AG04450 (cell line): ENCODE data around the gene TMEM95. TPM values are rescaled to one million over a fixed set of nuclear protein-coding genes. Genes with fewer than 3 reads are reported as not detected.
A peak's percentile ranks its signal among the peaks of the same experiment; 100 is the strongest.

Experiments
- CTCF ChIA-PET: fragments of 300-600, 350-600 bp; formaldehyde crosslinking; extraction: SDS; loops from one replicate; lab custom pipeline; 2022; ENCODE audit warnings: antibody characterized with exemption, inconsistent platforms; lab: Charles Lee
- POLR2A ChIA-PET: fragments of 350-600 bp; formaldehyde crosslinking; extraction: SDS; loops from one replicate; lab custom pipeline; 2021; ENCODE audit warnings: antibody characterized with exemption, inconsistent platforms; lab: Yijun Ruan, JAX
- DNase-seq: peaks from one replicate; pipeline ENCODE4 v3.0.0-alpha.2; 2011; ENCODE audit warnings: low read depth, low spot score
- H3K27ac ChIP-seq: one replicate; pipeline ENCODE4 v1.5.1; 2012; ENCODE audit warnings: low read depth, low read length, control low read depth
- H3K27me3 ChIP-seq: one replicate; pipeline ENCODE4 v1.6.0; 2012; ENCODE audit warnings: low read length; ENCODE audit not compliant: control insufficient read depth, insufficient read depth
- H3K4me3 ChIP-seq: 2 replicates; pipeline ENCODE4 v1.5.1; 2011; ENCODE audit warnings: mild to moderate bottlenecking, low read depth, low read length, control low read depth
- H3K9me3 ChIP-seq: 2 replicates; pipeline ENCODE4 v1.5.1; 2012; ENCODE audit warnings: low read length; ENCODE audit not compliant: control insufficient read depth, insufficient read depth
- CTCF ChIP-seq: IDR thresholded peaks from 2 replicates; pipeline ENCODE4 v1.5.1; 2011; ENCODE audit warnings: low read depth, low read length, control low read depth, inconsistent platforms
- polyA plus RNA-seq: library from polyadenylated mRNA; depleted of rRNA; stranded (reverse); fragments of >200 nt; gene quantifications from 2 replicates; pipeline ENCODE4 v1.2.3, GENCODE V29; 2011

The TMEM95 gene
- polyA plus RNA-seq, 1 experiment, result not detected

- POLR2A ChIA-PET, result interaction anchor here (0.6 to 1.5 kb wide), 2 partner anchors 75 to 1753 kb away, joined by 3 read pairs; partner anchors contain the start of gene DVL2
- no peak for DNase-seq
- peak overlapping the region; percentile 17 for H3K4me3 ChIP-seq
- CTCF ChIA-PET, result interaction anchor here (0.9 to 1.8 kb wide), 2 partner anchors 14 to 15 kb away, joined by 3 to 5 read pairs; no protein-coding TSS in a partner anchor
- H3K27ac ChIP-seq, result no peak overlapping the region
- H3K9me3 ChIP-seq, result peaks cover 4% of the 10 kb centered on the region; the same call in 1 of the 2 replicates
- no peak for TF ChIP-seq CTCF
- no peaks in the 10 kb centered on the region for H3K27me3 ChIP-seq
Measured at GRCh38 chr17:7309628-7310027, 45.3 kb upstream of the TMEM95 start.

GRCh38 chr17:7311110-7311705 lies 43.7 kb upstream of the TMEM95 start:
- H3K27ac ChIP-seq, result no peak overlapping the region
- H3K9me3 ChIP-seq, result peaks cover 6% of the 10 kb centered on the region; the same call in 1 of the 2 replicates
- POLR2A ChIA-PET, result interaction anchor here (0.6 kb wide), 1 partner anchor 50 kb away, joined by 4 read pairs; no protein-coding TSS in a partner anchor
- DNase-seq, result no peak
- no peak for TF ChIP-seq CTCF
- no peaks in the 10 kb centered on the region for H3K27me3 ChIP-seq
- H3K4me3 ChIP-seq, result no peak overlapping the region
- CTCF ChIA-PET, result interaction anchor here (1.6 kb wide), 1 partner anchor 14 kb away, joined by 4 read pairs; no protein-coding TSS in a partner anchor

- TF ChIP-seq CTCF, result no peak
- ChIA-PET CTCF (interaction anchor here (0.6 to 2.1 kb wide), 4 partner anchors 11 to 248 kb away, joined by 3 to 8 read pairs (median 4); no protein-coding TSS in a partner anchor), POLR2A (interaction anchor here (1.6 to 3.6 kb wide), 2 partner anchors 17 to 31 kb away, joined by 5 to 17 read pairs; partner anchors contain the start of genes NEURL4 and SLC2A4)
- H3K4me3 ChIP-seq, result no peak overlapping the region
- H3K27ac ChIP-seq, result no peak overlapping the region
- peaks cover 6% of the 10 kb centered on the region; the same call in 1 of the 2 replicates for H3K9me3 ChIP-seq
- H3K27me3 ChIP-seq, result no peaks in the 10 kb centered on the region
- no peak for DNase-seq
Measured at GRCh38 chr17:7312432-7313087, 42.4 kb upstream of the TMEM95 start.

GRCh38 chr17:7313088-7313889 lies 41.7 kb upstream of the TMEM95 start:
- no peak overlapping the region for H3K4me3 ChIP-seq
- peaks cover 5% of the 10 kb centered on the region; the same call in 1 of the 2 replicates for H3K9me3 ChIP-seq
- TF ChIP-seq CTCF, result no peak; the same call in 1 of the 2 replicates
- H3K27ac ChIP-seq, result peak overlapping the region; percentile 11
- CTCF ChIA-PET, result interaction anchor here (0.6 to 2.1 kb wide), 4 partner anchors 10 to 247 kb away, joined by 3 to 8 read pairs (median 4); no protein-coding TSS in a partner anchor
- POLR2A ChIA-PET, result interaction anchor here (1.6 to 3.6 kb wide), 2 partner anchors 16 to 32 kb away, joined by 5 to 17 read pairs; partner anchors contain the start of genes NEURL4 and SLC2A4
- no peak for DNase-seq
- H3K27me3 ChIP-seq, result no peaks in the 10 kb centered on the region
